IMR-90 (cell line): ENCODE measurements around the gene MLIP. TPM values are rescaled to one million over a fixed set of nuclear protein-coding genes. Genes with fewer than 3 reads are reported as not detected.

ENCODE experiments used
- ATAC-seq: fragments of 200-7000 bp; cut with Tn5 transposase; 2 replicates; pipeline ENCODE4 v1.9.1; 2020; ENCODE audit warnings: low read depth, mild to moderate bottlenecking, moderate library complexity
- BruUV-seq: library from RNA; stranded (reverse); fragments of 400-500 nt; replicated peaks from 2 replicates; lab custom pipeline; 2021; lab: Mats Ljungman, UMichigan
- CTCF ChIA-PET: fragments of 300-600 bp; formaldehyde crosslinking; extraction: SDS; loops from one replicate; lab custom pipeline; 2021; ENCODE audit warnings: antibody characterized with exemption; lab: Yijun Ruan, JAX
- POLR2A ChIA-PET: fragments of 300-600 bp; sonication (Branson Sonifier 250); formaldehyde crosslinking; loops from one replicate; lab custom pipeline; 2022; ENCODE audit warnings: antibody characterized with exemption; ENCODE audit not compliant: unreplicated experiment; lab: Charles Lee
- DNase-seq: peaks from one replicate; pipeline ENCODE4 v3.0.0; 2013
- H2AFZ ChIP-seq: replicated peaks from 2 replicates; pipeline ENCODE3; 2013; ENCODE audit warnings: low read length, mild to moderate bottlenecking; ENCODE audit not compliant: poor library complexity
- H2AK5ac ChIP-seq: 2 replicates; pipeline ENCODE4 v1.6.1; 2013; ENCODE audit warnings: low read depth, low read length, inconsistent platforms
- H2AK9ac ChIP-seq: replicated peaks from 2 replicates; pipeline ENCODE3; 2013; ENCODE audit warnings: mild to moderate bottlenecking, low read depth, low read length, moderate library complexity; ENCODE audit not compliant: poor library complexity
- H2BK120ac ChIP-seq: 2 replicates; pipeline ENCODE4 v1.6.1; 2013; ENCODE audit warnings: low read depth, low read length, inconsistent platforms
- H2BK15ac ChIP-seq: 3 replicates; pipeline ENCODE4 v1.6.1; 2013; ENCODE audit warnings: low read depth, low read length, inconsistent platforms
- H2BK20ac ChIP-seq: 2 replicates; pipeline ENCODE4 v1.6.1; 2013; ENCODE audit warnings: low read depth, mild to moderate bottlenecking, inconsistent platforms, low read length, moderate library complexity
- H2BK5ac ChIP-seq: 2 replicates; pipeline ENCODE4 v1.6.1; 2013; ENCODE audit warnings: mild to moderate bottlenecking, low read depth, low read length, inconsistent platforms; ENCODE audit not compliant: poor library complexity, severe bottlenecking
- H3K14ac ChIP-seq: replicated peaks from 2 replicates; pipeline ENCODE4 v1.6.1; 2013; ENCODE audit warnings: low read depth, low read length, inconsistent platforms
- H3K18ac ChIP-seq: 2 replicates; pipeline ENCODE4 v1.6.1; 2013; ENCODE audit warnings: low read depth, low read length, control low read depth
- H3K23ac ChIP-seq: 2 replicates; pipeline ENCODE4 v1.6.1; 2013; ENCODE audit warnings: low read depth, low read length, inconsistent platforms
- H3K27ac ChIP-seq: 2 replicates; pipeline ENCODE4 v1.5.1; 2013; ENCODE audit warnings: mild to moderate bottlenecking, control low read depth, low read length; ENCODE audit not compliant: insufficient read depth
- H3K27me3 ChIP-seq: 2 replicates; pipeline ENCODE4 v1.6.1; 2013; ENCODE audit warnings: low read length; ENCODE audit not compliant: control insufficient read depth, insufficient read depth
- H3K36me3 ChIP-seq: 2 replicates; pipeline ENCODE4 v1.6.1; 2013; ENCODE audit warnings: low read length, mixed read lengths; ENCODE audit not compliant: control insufficient read depth, insufficient read depth
- H3K4ac ChIP-seq: 2 replicates; pipeline ENCODE4 v1.6.1; 2013; ENCODE audit warnings: low read depth, low read length, inconsistent platforms
- H3K4me1 ChIP-seq: 2 replicates; pipeline ENCODE4 v1.6.1; 2013; ENCODE audit warnings: low read length, mixed read lengths; ENCODE audit not compliant: control insufficient read depth, insufficient read depth
- H3K4me2 ChIP-seq: 2 replicates; pipeline ENCODE4 v1.6.1; 2013; ENCODE audit warnings: low read depth, mild to moderate bottlenecking, control low read depth, low read length, moderate library complexity
- H3K4me3 ChIP-seq: 2 replicates; pipeline ENCODE4 v1.5.1; 2013; ENCODE audit warnings: low read depth, mild to moderate bottlenecking, control low read depth, low read length, moderate library complexity; ENCODE audit not compliant: insufficient read depth
- H3K56ac ChIP-seq: 2 replicates; pipeline ENCODE4 v1.6.1; 2013; ENCODE audit warnings: low read length, inconsistent platforms; ENCODE audit not compliant: insufficient read depth; ENCODE audit errors: extremely low read depth
- H3K79me1 ChIP-seq, 2 experiments: 2 replicates each; pipeline ENCODE4 v1.6.1; 2013; ENCODE audit warnings: low read length in 2 of 2, inconsistent platforms in 1 of 2, low read depth in 1 of 2
- H3K9ac ChIP-seq: 2 replicates; pipeline ENCODE4 v1.6.1; 2013; ENCODE audit warnings: low read depth, low read length, control low read depth
- H3K9me1 ChIP-seq: 2 replicates; pipeline ENCODE4 v1.6.1; 2013; ENCODE audit warnings: low read length, inconsistent platforms; ENCODE audit not compliant: insufficient read depth
- H3K9me3 ChIP-seq: 2 replicates; pipeline ENCODE4 v1.6.1; 2013; ENCODE audit warnings: low read length; ENCODE audit not compliant: control insufficient read depth, insufficient read depth
- H4K20me1 ChIP-seq: 2 replicates; pipeline ENCODE4 v1.6.1; 2013; ENCODE audit warnings: low read length, inconsistent platforms; ENCODE audit not compliant: insufficient read depth
- H4K5ac ChIP-seq: 2 replicates; pipeline ENCODE4 v1.6.1; 2013; ENCODE audit warnings: mild to moderate bottlenecking, low read depth, low read length, control low read depth
- H4K8ac ChIP-seq, 2 experiments: 2 replicates each; pipeline ENCODE4 v1.6.1; 2013; ENCODE audit warnings: low read depth in 2 of 2, low read length in 2 of 2, control low read depth in 1 of 2, inconsistent platforms in 1 of 2
- H4K91ac ChIP-seq: 2 replicates; pipeline ENCODE4 v1.6.1; 2013; ENCODE audit warnings: low read depth, low read length, inconsistent platforms; ENCODE audit not compliant: insufficient read depth
- CEBPB ChIP-seq: IDR thresholded peaks from 2 replicates; pipeline ENCODE4 v1.6.1; 2012; ENCODE audit warnings: low read depth, low read length, improper control_type of control experiment
- CTCF ChIP-seq: conservative IDR thresholded peaks from 2 replicates; pipeline ENCODE4 v1.5.1; 2012; ENCODE audit warnings: mild to moderate bottlenecking, low read depth, low read length, improper control_type of control experiment
- ELK1 ChIP-seq: fragments of 150-350 bp; IDR thresholded peaks from 2 replicates; pipeline ENCODE4 v1.6.1; 2016; ENCODE audit warnings: low read depth, mild to moderate bottlenecking, low read length, moderate library complexity, borderline replicate concordance
- MAFK ChIP-seq: IDR thresholded peaks from 2 replicates; pipeline ENCODE4 v1.6.1; 2012; ENCODE audit warnings: low read depth, low read length, improper control_type of control experiment
- MAZ ChIP-seq: IDR thresholded peaks from 2 replicates; pipeline ENCODE4 v1.6.1; 2012; ENCODE audit warnings: low read depth, mild to moderate bottlenecking, low read length, improper control_type of control experiment, moderate library complexity, borderline replicate concordance
- MXI1 ChIP-seq: IDR thresholded peaks from 2 replicates; pipeline ENCODE4 v1.6.1; 2012; ENCODE audit warnings: low read depth, mild to moderate bottlenecking, low read length, moderate library complexity, borderline replicate concordance
- NFE2L2 ChIP-seq: fragments of 150-350 bp; IDR thresholded peaks from 2 replicates; pipeline ENCODE4 v1.6.1; 2016; ENCODE audit warnings: low read depth, mild to moderate bottlenecking, low read length
- RAD21 ChIP-seq: IDR thresholded peaks from 2 replicates; pipeline ENCODE4 v1.6.1; 2012; ENCODE audit warnings: low read length, improper control_type of control experiment
- RCOR1 ChIP-seq: IDR thresholded peaks from 2 replicates; pipeline ENCODE4 v1.6.1; 2012; ENCODE audit warnings: mild to moderate bottlenecking, low read length, improper control_type of control experiment; ENCODE audit not compliant: insufficient replicate concordance
- RFX5 ChIP-seq: IDR thresholded peaks from 2 replicates; pipeline ENCODE4 v1.8.0; 2012; ENCODE audit warnings: low read depth, mild to moderate bottlenecking, low read length, moderate library complexity
- SMC3 ChIP-seq: fragments of 150-350 bp; IDR thresholded peaks from 2 replicates; pipeline ENCODE4 v1.6.1; 2016; ENCODE audit warnings: low read depth, mild to moderate bottlenecking, antibody characterized with exemption, low read length, moderate library complexity
- WGBS, 2 experiments: methylation state at CpG; one replicate each; pipeline versions ENCODE4 v1.1.5 to v1.1.7; 2013; ENCODE audit warnings: missing lambda C conversion rate in 2 of 2; ENCODE audit not compliant: insufficient read length in 1 of 2; ENCODE audit errors: extremely low coverage in 2 of 2; 5-methylcytosine and 5-hydroxymethylcytosine counted together
- dilution Hi-C: fragments of 300-500 bp; cut with HindIII; formaldehyde crosslinking; loops from one replicate; pipeline ENCODE4 v1.14.3; 2018; ENCODE audit warnings: low sequenced_read_pairs; ENCODE audit not compliant: unreplicated experiment
- in situ Hi-C: fragments of 300-500 bp; cut with MboI; formaldehyde crosslinking; loops from 3 replicates; pipeline ENCODE4 v1.14.3; 2019; ENCODE audit warnings: low sequenced_read_pairs, inconsistent platforms, mixed read lengths
- intact Hi-C: fragments of 100-400 bp; cut with micrococcal nuclease; formaldehyde crosslinking; loops from 2 replicates; pipeline ENCODE4 v1.10.0; 2022
- polyA plus RNA-seq, 3 experiments: library from polyadenylated mRNA; depleted of rRNA; stranded (reverse); fragments of >200 nt; gene quantifications; 2 replicates each; pipeline ENCODE4 v1.2.3, GENCODE V29; 2012; ENCODE audit warnings: low replicate concordance in 1 of 3
- total RNA-seq: library from RNA; depleted of rRNA; stranded (reverse); fragments of >200 nt; gene quantifications from 2 replicates; pipeline ENCODE4 v1.2.3, GENCODE V29; 2012

The MLIP gene
- total and polyA plus RNA-seq, 2 of the 4 experiments (the other 2 are of a cell fraction): not detected

GRCh38 chr6:54266400-54266923 is 155.2 kb downstream of the MLIP start:
- in situ Hi-C loops: loop anchor here (5.0 to 25.0 kb wide), 2 partner anchors 279 to 796 kb away; no protein-coding TSS in a partner anchor
- BruUV-seq: no TSS peak
- dilution Hi-C loops: no loop called here
- H3K4me3 ChIP-seq: no peak overlapping the region
- H3K14ac ChIP-seq: no peak overlapping the region
- intact Hi-C loops: loop anchor here (10.0 kb wide), 1 partner anchor 428 kb away; no protein-coding TSS in a partner anchor
- no peak overlapping the region; the same call in 1 of the 2 replicates for H3K18ac ChIP-seq
- H3K79me1 ChIP-seq: no peaks in the 10 kb centered on the region
- ATAC-seq: no peak
- H2AFZ ChIP-seq: no peak overlapping the region
- no peaks in the 10 kb centered on the region for H3K27me3 ChIP-seq
- ChIA-PET CTCF (interaction anchor here (1.0 to 1.4 kb wide), 3 partner anchors 10 to 281 kb away, joined by 4 to 7 read pairs (median 4); no protein-coding TSS in a partner anchor), POLR2A (no interaction called here)
- no peaks in the 10 kb centered on the region for H3K9me1 ChIP-seq
- H4K91ac ChIP-seq: no peak overlapping the region
- no peak overlapping the region for H4K8ac ChIP-seq
- no peak overlapping the region for H3K4me2 ChIP-seq
- no peak overlapping the region; the same call in 1 of the 2 replicates for H2BK20ac ChIP-seq
- H3K27ac ChIP-seq: no peak overlapping the region
- H3K9me3 ChIP-seq: no peaks in the 10 kb centered on the region
- no peaks in the 10 kb centered on the region for H3K4me1 ChIP-seq
- H2BK5ac ChIP-seq: no peak overlapping the region
- no peak overlapping the region for H2AK5ac ChIP-seq
- no peaks in the 10 kb centered on the region for H4K20me1 ChIP-seq
- no peak overlapping the region for H3K23ac ChIP-seq
- H3K56ac ChIP-seq: no peak overlapping the region
- H3K36me3 ChIP-seq: no peaks in the 10 kb centered on the region
- no peak overlapping the region for H2AK9ac ChIP-seq
- no peak overlapping the region for H2BK120ac ChIP-seq
- WGBS, 2 experiments: no CpG with 5 or more reads among the region's 5 CpGs
- no peak overlapping the region for H4K5ac ChIP-seq
- no peak for TF ChIP-seq CEBPB
- no peak for TF ChIP-seq CTCF
- no peak for TF ChIP-seq MXI1
- no peak for TF ChIP-seq RFX5
- no peak for TF ChIP-seq MAFK
- no peak for TF ChIP-seq ELK1
- no peak for TF ChIP-seq MAZ
- no peak for TF ChIP-seq RCOR1
- no peak for TF ChIP-seq NFE2L2
- TF ChIP-seq RAD21: no peak
- TF ChIP-seq SMC3: no peak
- H3K9ac ChIP-seq: no peak overlapping the region
- no peak overlapping the region for H2BK15ac ChIP-seq
- DNase-seq: no peak
- no peak overlapping the region for H3K4ac ChIP-seq
